Mucosa of stomach (tissue), 1 donor: ENCODE measurements around the gene FHL3.

Source experiments
- H3K27me3 ChIP-seq: one replicate; pipeline ENCODE4 v1.7.0; 2013; ENCODE audit warnings: mild to moderate bottlenecking, low read length; ENCODE audit not compliant: control insufficient read depth, insufficient read depth
- H3K36me3 ChIP-seq: one replicate; pipeline ENCODE4 v1.7.0; 2013; ENCODE audit warnings: low read length; ENCODE audit not compliant: control insufficient read depth, insufficient read depth
- H3K4me1 ChIP-seq: one replicate; pipeline ENCODE4 v1.7.0; 2013; ENCODE audit warnings: mild to moderate bottlenecking, low read length; ENCODE audit not compliant: control insufficient read depth, insufficient read depth
- H3K4me3 ChIP-seq: one replicate; pipeline ENCODE4 v1.7.0; 2013; ENCODE audit warnings: low read length
- H3K9ac ChIP-seq: one replicate; pipeline ENCODE4 v1.7.0; 2013; ENCODE audit warnings: mild to moderate bottlenecking, low read length, moderate library complexity
- H3K9me3 ChIP-seq: one replicate; pipeline ENCODE4 v1.7.0; 2013; ENCODE audit warnings: mild to moderate bottlenecking, low read length, moderate library complexity; ENCODE audit not compliant: control insufficient read depth
- donor health status: Pancreatic carcinoma.

FHL3 gene

GRCh38 chr1:38003261-38004250 lies 1.8 kb downstream of the FHL3 start:
- Histone ChIP-seq H3K9ac (peak overlapping the region; percentile 30), H3K27me3 (peaks cover 16% of the 10 kb centered on the region), H3K9me3 (no peaks in the 10 kb centered on the region), H3K36me3 (no peaks in the 10 kb centered on the region), H3K4me1 (peaks cover 42% of the 10 kb centered on the region), H3K4me3 (no peak overlapping the region)

GRCh38 chr1:38000529-38001455 lies 4.5 kb downstream of the FHL3 start:
- H3K9me3 ChIP-seq: no peaks in the 10 kb centered on the region
- H3K4me1 ChIP-seq: peaks cover 58% of the 10 kb centered on the region
- H3K36me3 ChIP-seq: no peaks in the 10 kb centered on the region
- peak overlapping the region; percentile 3 for H3K9ac ChIP-seq
- peaks cover 16% of the 10 kb centered on the region for H3K27me3 ChIP-seq
- H3K4me3 ChIP-seq: no peak overlapping the region

- Histone ChIP-seq H3K9ac (peak overlapping the region; percentile 3), H3K9me3 (no peaks in the 10 kb centered on the region), H3K4me3 (no peak overlapping the region), H3K27me3 (peaks cover 16% of the 10 kb centered on the region), H3K36me3 (no peaks in the 10 kb centered on the region), H3K4me1 (peaks cover 60% of the 10 kb centered on the region)
These were observed 5.1 kb downstream of the FHL3 start for GRCh38 chr1:38000233-38000528.

- H3K9me3 ChIP-seq: no peaks in the 10 kb centered on the region
- peak overlapping the region; percentile 3 for H3K9ac ChIP-seq
- H3K27me3 ChIP-seq: peaks cover 14% of the 10 kb centered on the region
- no peak overlapping the region for H3K4me3 ChIP-seq
- H3K36me3 ChIP-seq: no peaks in the 10 kb centered on the region
- peaks cover 64% of the 10 kb centered on the region for H3K4me1 ChIP-seq
These were observed 5.7 kb downstream of the FHL3 start for GRCh38 chr1:37999430-38000232.

GRCh38 chr1:37998913-37999429 lies 6.3 kb downstream of the FHL3 start:
- Histone ChIP-seq H3K27me3 (peaks cover 8% of the 10 kb centered on the region), H3K9ac (peak overlapping the region; percentile 16), H3K4me1 (peaks cover 60% of the 10 kb centered on the region), H3K4me3 (no peak overlapping the region), H3K9me3 (no peaks in the 10 kb centered on the region), H3K36me3 (no peaks in the 10 kb centered on the region)

- Histone ChIP-seq H3K9me3 (no peaks in the 10 kb centered on the region), H3K27me3 (peaks cover under 1% of the 10 kb centered on the region), H3K36me3 (no peaks in the 10 kb centered on the region), H3K4me1 (peaks cover 54% of the 10 kb centered on the region), H3K9ac (peak overlapping the region; percentile 16), H3K4me3 (no peak overlapping the region)
These were observed 7.1 kb downstream of the FHL3 start for GRCh38 chr1:37998089-37998808.

GRCh38 chr1:37997256-37998088 lies 7.8 kb downstream of the FHL3 start:
- Histone ChIP-seq H3K9ac (no peak overlapping the region), H3K4me3 (no peak overlapping the region), H3K9me3 (no peaks in the 10 kb centered on the region), H3K36me3 (no peaks in the 10 kb centered on the region), H3K4me1 (peaks cover 53% of the 10 kb centered on the region), H3K27me3 (no peaks in the 10 kb centered on the region)

GRCh38 chr1:37995751-37996345 lies 9.5 kb downstream of the FHL3 start:
- Histone ChIP-seq H3K27me3 (no peaks in the 10 kb centered on the region), H3K9me3 (no peaks in the 10 kb centered on the region), H3K4me3 (peak overlapping the region; percentile 46), H3K9ac (peak overlapping the region; percentile 74), H3K36me3 (no peaks in the 10 kb centered on the region), H3K4me1 (peaks cover 44% of the 10 kb centered on the region)

- Histone ChIP-seq H3K4me3 (peak overlapping the region; percentile 37), H3K4me1 (peaks cover 42% of the 10 kb centered on the region), H3K27me3 (no peaks in the 10 kb centered on the region), H3K9me3 (no peaks in the 10 kb centered on the region), H3K36me3 (no peaks in the 10 kb centered on the region), H3K9ac (peak overlapping the region; percentile 41)
These were observed 10.3 kb downstream of the FHL3 start for GRCh38 chr1:37994886-37995566.
